SK-N-SH treated with all-trans-retinoic acid at 6 μM for 48 hours (cell line): ENCODE data around the gene ARMC6.
"Not testable (repeated sequence)": the region's sequence is repeated elsewhere in the genome, so short reads cannot be mapped to it uniquely, and the experiment has no call there.

Source experiments
- ARNTL ChIP-seq: fragments of 450-650 bp; formaldehyde crosslinking; IDR thresholded peaks from 2 replicates; pipeline ENCODE4 v1.5.0; 2020; ENCODE audit warnings: low read depth, mild to moderate bottlenecking, moderate library complexity, borderline replicate concordance
- ESRRG ChIP-seq: fragments of 250-450 bp; sonication (Bioruptor Pico); IDR thresholded peaks from 2 replicates; pipeline ENCODE4 v1.6.1; 2021; ENCODE audit warnings: mild to moderate bottlenecking
- PPARA ChIP-seq: fragments of 250-450 bp; sonication (Bioruptor Pico); IDR thresholded peaks from 2 replicates; pipeline ENCODE4 v1.5.0; 2020; ENCODE audit warnings: mild to moderate bottlenecking, borderline replicate concordance
- TOX ChIP-seq: fragments of 250-450 bp; sonication (Bioruptor Pico); IDR thresholded peaks from 2 replicates; pipeline ENCODE4 v1.8.0; 2021; ENCODE audit warnings: mild to moderate bottlenecking, moderate library complexity, borderline replicate concordance
- ZFP30 ChIP-seq: fragments of 450-650 bp; formaldehyde crosslinking; IDR thresholded peaks from 2 replicates; pipeline ENCODE4 v1.5.0; 2022; ENCODE audit warnings: mild to moderate bottlenecking, moderate library complexity

GRCh38 chr19:19102566-19102965 is 69.2 kb downstream of the ARMC6 start:
- not testable (repeated sequence) for TF ChIP-seq ESRRG (CRISPR knock-in tag); ZFP30 (CRISPR knock-in tag); TOX (CRISPR knock-in tag); PPARA (CRISPR knock-in tag); ARNTL
